Activated naive CD4-positive, alpha-beta T cell treated with Interleukin-2 at 50 U/mL for 16 hours (primary cell): ENCODE data around the gene EEF1AKMT2.
A peak's percentile ranks its signal among the peaks of the same experiment; 100 is the strongest.
"Not testable (repeated sequence)": the region's sequence is repeated elsewhere in the genome, so short reads cannot be mapped to it uniquely, and the experiment has no call there.

Experiments
- DNase-seq: peaks from one replicate; pipeline ENCODE4 v3.0.0-alpha.2; 2020

The EEF1AKMT2 gene

DNA sequence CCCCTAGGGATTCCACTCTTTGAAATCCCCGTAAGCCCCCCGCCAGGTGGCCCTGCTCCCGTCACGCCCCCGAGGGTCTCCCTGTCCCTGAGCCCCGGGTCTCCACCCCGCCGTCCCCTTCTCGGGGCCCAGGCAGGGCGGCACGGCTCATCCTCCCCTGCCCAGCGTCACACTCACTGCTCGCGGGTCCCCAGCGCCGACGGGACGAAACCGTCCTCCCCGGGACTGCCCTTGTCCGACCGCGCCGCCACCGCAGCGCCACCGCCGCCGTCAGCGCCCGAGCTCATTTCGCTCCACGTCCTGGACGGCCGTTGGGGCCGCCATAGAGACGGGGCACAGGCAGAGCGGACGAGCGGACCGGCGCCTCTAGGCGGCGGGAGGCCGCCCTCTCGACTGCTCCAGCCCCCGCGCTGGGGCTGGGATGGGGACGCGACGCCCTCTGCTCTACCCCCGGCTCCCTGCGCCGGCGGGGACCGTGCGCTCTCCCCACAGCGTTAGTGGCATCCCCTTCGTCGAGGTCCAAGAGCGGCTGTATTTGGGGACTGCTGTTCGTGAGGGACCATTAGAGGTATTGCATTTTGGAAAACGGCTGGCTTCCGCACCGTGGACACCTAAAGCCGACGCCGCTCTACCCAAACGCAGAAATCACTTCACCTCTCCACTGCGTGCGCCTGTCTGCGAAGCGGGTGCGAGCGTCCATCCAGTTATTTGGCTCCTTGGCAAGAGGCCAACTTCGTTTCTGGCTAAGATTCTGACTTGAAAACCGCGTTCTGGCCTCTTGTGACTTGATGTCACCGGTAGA is at the start of gene EEF1AKMT2:
TSS of gene EEF1AKMT2 (minus strand) at position 341 of the 802 bp plus-strand sequence. CDS start at position 287, 54 bp downstream.
- DNase-seq: peak; percentile 86

DNA sequence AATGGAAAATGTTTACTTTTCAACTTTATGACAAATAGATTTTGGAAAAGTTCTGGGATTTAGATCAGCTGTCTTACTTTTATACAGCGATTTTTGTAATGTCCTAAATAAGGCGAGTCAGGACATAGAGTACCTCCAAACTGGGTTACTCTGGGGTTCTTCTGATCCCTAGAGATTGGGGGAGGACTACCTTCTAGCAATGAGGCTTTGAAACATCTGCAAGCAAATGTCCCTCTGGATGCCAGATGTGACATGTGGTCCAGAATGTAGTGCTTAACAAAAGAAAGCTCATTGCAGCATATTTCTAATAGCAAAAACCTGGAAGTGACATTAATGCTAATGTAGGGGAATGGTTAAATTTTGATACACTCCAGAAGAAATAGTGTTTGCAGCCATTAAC is 46.0 kb upstream of the EEF1AKMT2 start:
- no peak for DNase-seq

DNA sequence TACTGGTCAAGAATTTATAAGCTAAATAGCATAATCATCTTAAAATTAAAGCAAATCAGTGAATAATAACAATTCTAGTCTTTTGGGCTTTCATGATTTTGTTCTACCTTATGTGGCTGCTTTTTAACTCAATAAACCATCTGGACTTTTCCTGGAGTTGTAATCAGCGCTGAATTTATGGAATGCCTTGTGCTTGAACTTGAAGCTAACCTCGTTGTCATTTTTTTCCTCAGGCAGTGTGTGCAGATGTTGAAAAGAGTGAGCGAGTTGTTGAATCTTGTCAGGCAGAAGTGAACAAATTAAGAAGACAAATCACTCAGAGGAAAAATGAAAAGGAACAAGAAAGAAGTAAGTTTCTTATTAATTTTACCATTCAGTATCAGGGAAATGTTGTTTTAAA is 39.4 kb upstream of the EEF1AKMT2 start:
- no peak for DNase-seq

DNA sequence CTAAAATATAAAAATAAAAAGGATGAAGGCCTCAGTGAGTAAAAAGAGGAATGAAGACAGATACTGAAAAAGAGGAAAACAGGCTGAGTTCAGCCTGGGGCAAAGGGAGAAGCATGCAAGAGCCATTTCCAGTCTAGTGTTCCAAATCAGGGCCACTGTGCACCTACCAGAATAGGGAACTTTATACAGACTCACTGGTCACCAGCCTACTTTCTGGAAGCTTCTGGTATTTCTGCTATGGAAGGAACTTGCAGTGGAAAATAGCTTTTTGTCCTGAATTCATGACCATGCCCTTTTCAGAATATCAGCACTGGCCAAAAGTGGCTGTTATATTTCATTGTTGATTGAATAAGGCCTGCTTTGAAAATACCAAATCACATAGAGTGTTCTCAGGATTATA is 38.8 kb upstream of the EEF1AKMT2 start:
- DNase-seq: no peak

DNA sequence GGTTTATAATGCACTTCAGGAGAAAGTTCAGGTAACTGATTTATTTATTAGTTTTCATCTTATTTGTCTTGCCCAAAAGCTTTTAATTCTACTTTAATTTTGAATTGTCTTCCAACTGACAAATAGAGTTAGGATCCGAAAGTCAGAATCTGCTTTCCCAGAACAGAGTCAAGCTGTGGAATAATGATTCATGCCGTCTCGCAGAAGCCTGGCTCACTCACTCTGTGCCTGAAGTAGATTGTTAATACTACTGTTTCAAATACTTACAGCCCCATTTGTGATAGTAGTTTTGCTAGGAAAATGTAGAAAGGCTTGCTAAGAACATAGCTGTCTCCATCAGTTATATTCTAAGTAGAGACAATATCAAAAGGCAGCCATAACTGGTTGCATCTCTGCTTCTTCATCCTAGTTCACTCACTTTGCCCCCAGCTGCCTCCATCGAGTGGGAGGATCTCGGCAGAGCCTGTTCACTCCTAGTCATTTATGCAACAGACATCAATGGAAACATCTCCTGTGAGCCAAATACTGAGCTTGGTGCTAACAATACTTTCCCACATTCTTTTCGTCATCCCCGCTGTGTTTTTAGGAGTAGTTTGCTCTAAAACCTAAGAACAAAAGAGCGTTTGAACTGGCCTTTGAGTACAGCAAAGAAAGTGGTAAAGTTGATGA is 37.9 kb upstream of the EEF1AKMT2 start:
- DNase-seq: no peak

DNA sequence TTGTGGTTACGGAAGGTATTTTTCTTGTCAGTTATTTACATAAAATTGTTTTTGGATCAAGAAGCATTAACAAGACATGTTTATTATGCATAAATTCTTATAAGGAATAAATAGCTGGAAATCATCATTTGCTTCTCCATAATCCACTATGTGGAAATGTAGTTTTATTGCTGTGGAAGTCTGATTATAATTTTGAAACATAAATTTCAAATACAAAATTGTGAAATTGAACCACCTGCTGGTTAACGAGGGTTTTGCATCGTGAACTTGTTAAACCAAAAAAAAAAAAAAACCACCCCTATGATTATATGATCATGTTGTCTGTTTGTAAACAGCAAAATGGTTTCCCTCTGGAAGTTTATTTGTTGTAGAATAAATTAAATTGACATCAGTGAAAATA is 35.8 kb upstream of the EEF1AKMT2 start:
- DNase-seq: no peak

DNA sequence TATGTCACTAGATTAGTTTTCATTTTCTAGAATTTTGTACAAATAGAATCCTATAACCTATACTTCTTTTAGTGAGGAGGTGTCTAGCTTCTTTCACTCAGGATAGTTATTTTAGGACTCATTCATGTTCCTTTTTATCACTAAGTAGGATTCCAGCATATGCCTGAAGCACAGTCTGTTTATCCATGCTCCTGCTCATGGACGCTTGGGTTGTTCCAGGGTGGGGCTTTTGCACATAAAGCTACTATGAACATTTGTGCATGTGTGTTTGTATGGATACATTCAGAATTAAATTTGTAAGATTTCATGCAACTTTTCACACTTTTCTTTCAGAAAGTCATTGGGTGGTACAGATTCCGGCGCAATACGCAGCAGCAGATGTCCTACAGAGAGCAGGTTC is 34.6 kb upstream of the EEF1AKMT2 start:
- DNase-seq: no peak

DNA sequence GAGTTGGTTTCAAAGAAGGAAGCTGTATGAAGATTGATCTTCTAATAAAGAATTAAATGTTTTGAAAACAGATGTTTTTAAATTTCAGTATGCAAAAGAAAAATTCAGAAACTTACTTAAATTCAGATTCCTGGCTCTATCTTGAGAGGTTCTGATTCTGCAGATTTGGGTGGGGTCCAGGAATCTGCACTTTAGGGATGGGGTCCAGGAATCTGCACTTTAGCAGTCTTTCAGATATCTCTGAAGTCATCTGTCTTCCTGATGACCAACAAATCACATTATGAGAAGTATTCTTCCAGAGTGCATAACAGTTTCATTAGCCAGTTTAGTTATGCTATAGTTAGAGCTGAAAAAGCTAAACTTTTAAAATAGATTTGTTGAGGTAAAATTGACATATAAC is 34.0 kb upstream of the EEF1AKMT2 start:
- no peak for DNase-seq

DNA sequence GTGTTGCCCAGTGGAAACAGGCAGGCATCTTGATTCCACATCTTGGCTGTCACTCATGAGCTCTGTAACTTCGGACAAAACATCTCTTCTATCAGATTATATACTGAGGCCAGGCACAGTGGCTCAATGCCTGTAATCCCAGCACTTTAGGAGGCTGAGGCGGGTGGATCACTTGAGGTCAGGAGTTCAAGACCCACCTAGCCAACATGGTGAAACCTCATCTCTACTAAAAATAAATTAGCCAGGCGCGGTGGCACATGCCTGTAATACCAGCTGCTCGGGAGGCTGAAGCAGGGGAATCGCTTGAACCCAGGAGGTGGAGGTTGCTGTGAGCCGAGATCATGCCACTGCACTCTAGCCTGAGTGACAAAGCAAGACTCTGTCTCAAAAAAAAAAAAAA is 33.2 kb upstream of the EEF1AKMT2 start:
- DNase-seq: not testable (repeated sequence)

DNA sequence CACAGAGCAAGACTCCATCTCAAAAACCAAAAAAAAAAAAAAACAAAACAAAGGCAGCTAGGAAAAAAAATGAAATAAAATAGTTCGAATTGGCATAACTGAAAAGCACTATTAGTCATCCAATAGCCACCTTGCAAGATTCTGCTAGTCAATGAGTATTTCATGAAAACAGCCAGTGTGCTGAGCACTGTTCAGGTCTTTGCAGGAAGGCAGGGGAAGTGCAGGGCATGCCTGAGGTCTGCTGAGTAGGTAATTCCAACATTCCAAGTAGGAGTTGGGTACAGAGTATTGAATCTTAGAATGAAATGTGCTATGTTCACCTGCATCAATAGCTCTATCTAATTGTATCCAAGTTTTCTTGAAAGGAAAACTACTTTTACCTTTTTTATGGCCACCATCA is 32.8 kb upstream of the EEF1AKMT2 start:
- no peak for DNase-seq

DNA sequence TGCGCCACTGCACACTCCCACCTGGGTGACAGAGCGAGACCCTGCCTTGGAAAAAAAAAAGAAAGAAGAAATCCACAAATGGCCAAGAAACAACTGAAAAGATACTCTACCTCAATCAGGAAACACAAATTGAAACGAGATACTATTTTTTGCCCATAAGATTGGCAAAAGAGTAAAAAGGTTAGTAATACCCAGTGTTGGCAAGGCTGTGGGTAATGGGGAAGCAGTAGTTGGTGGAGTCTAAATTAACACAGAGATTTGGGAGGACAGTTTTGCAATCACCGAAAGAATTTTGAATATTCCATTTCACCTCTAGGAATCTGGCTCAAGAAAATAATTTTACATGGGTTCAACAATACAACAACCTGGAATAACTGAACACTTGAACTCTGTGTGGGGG is 29.8 kb upstream of the EEF1AKMT2 start:
- DNase-seq: no peak

DNA sequence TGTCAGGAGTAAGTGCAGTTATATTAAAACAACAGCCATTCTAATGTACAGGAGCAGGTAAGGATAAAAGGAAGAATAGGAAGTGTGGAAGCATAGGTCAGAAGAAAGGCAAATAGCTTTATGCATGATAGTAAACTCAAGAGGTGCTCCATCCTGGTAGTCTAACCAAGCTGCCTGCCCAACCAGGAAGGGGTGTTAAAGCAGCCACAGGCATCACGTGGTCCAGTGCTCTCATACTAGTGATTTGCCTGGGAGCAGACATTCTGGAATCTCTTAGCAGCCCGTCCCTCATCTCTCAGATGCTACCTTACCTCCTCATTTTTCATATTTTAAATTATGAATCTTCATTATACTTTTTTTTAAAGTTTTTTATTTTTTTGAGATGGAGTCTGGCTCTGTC is 28.4 kb upstream of the EEF1AKMT2 start:
- no peak for DNase-seq

DNA sequence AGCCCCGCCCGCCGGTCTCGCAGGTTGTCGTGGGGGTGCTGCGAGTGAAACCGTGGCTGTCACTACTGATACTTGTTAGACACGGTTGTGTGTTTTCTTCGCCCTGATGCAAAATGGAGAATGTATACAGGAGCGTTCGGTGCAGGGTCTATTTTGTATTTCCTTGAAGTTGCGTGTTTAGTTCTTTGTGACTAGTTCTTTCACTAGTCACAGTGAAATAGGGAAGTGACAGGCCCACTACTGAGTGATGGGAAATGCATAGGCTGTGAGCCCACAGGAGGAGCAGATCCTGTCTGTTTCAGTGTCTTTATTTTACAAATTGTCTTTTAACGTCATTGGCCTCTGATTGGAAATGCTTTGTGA is 10.6 kb upstream of the EEF1AKMT2 start:
- DNase-seq: no peak

DNA sequence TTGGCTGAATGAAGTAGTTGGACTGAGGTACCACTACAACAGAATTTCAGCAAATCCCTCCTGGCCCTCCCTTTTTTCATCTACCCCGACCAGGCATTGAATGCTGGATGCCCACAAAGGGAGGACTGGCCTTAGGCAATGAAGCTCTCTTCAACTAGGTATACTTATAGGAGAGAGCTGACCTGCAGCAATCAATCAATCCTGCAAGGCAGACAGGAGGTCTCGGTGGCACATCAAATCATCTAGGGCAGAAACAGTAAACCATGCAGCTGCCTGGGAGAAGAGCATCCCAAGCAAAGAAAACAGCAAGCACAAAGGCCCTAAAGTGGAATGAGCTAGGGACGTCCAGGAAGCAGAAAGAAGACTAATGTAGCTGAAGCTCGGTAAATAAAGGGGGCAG is 7.5 kb upstream of the EEF1AKMT2 start:
- DNase-seq: no peak

DNA sequence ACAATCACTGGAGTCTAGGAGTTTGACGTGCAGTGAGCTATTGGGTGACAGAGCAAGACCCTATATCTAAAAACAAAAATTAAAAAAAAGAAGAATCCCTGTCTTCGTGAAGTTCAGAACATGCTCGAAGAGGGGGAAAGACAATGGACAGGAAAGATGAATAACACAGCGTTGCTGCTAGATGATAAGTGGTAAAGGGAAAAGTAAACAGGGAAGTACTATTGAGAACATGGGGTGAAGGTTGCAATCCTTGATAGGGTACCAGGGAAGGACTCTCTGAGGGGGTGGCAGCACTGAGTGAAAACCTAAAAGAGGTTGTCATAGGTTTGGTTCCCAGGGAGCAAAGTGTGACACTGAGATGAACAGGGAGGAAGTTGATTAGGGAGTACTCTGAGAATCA is 7.1 kb upstream of the EEF1AKMT2 start:
- no peak for DNase-seq

DNA sequence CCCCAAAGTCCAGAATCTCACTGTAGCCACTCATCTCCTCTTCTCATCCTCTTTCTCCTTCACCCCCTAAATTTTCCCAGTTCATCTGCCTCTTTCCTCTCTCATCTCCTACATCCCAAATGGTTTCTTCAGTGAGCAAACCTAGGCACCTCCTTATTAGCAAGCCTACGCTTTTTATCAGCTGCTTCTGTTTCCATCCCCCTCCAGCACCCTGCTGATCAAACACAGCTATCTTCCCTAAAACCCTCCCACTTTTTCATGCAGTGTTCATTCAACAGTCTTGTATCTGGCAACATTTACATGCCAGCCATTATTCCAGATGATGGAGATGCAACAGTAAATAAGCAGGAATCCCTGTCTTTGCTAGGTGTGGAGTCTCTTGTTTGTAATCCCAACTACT is 6.7 kb upstream of the EEF1AKMT2 start:
- no peak for DNase-seq

DNA sequence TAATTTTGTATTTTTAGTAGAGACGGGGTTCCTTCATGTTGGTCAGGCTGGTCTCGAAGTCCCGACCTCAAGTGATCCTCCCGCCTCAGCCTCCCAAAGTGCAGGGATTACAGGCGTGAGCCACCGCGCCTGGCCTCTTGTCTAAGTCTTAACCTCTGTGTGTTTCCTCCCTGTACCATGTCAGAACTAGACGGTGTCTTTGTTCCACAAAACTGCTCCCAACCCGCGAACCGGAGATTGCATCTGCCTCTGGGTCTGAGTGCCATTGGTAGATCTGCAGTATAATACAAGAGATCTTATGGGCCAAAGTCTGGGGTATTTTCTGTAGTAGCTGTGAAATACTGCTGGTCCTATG is 1.3 kb upstream of the EEF1AKMT2 start:
- no peak for DNase-seq

DNA sequence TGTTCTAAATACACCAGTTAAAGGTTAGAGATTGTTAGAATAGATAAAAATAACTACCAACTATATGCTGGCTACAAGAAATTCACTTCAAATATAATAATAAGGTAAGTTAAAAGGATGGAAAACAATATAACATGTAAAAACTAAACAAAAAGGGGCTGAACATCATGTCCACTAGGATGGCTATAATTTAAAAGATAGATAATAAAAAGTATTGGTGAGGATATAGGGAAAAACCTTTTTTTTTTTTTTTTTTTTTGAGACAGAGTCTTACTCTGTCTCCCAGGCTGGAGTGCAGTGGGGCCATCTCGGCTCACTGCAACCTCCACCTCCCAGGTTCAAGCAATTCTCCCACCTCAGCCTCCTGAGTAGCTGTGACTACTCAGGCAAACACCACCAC is 8.8 kb downstream of the EEF1AKMT2 start:
- DNase-seq: not testable (repeated sequence)

DNA sequence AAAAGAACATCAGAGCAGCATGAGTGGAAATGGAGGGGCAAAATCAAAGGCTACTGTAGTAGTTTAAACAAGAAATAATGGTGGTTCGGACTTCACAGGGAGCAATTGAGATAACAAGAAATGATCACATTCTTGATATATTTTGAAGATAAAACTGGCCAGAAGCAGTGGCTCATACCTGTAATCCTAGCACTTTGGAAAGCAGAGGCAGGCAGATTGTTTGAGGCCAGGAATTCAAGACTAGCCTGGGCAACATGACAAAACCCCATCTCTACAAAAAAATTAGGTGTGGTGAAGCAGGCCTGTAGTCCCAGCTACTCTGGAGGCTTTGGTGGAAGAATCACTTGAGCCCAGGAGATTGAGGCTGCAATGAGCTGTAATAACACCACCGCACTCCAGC is 22.9 kb downstream of the EEF1AKMT2 start:
- no peak for DNase-seq

DNA sequence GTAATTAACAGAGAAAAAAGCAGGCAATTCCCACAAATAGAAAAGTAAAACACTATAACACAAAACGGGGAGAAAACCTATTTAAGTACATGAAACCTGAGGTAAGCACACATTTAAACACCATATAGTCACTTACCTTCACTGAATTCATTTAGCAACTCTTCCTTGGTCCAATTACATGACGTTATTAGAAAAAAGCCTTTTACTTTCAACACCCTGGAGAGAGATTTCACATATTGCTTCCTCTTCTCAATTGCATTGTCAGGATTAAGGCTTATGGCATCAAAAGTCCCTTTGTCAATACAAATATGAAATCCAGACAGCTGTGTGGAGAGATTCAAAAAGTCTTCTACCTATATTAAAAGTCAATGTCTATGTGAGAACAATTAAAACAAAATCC is 26.4 kb downstream of the EEF1AKMT2 start:
- DNase-seq: no peak

DNA sequence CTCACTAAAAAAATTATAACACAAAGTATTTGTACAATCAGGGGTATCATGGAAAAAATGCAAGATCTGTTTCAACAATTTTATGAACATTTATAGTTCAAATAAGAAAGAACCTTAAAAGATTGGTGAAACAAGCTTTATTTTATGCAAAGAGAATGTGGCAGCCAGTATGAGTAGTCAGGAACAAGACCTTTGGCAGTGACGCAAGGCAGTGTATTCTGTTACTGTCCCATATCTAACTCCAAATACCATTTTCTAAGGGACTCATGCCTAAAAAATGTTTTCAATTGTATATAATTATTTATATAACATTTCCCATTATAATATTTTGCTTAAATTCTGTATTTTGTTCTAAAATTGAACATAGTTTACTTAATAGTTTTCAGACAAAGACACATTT is 28.4 kb downstream of the EEF1AKMT2 start:
- no peak for DNase-seq

DNA sequence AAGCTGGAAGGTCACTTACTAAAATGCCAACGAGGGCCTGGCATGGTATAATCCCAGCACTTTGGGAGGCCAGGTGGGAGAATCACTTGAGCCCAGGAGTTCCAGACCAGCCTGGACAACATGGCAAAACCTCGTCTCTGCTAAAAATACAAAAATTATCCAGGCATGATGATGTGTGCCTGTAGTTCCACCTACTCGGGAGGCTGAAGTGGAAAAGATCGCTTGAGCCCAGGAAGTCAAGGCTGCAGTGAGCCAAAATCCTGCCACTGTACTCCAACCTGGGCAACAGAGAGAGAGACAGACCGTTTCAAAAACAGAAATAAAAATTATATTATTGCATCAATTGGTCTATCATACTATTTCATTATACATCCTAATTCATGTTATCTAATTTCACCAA is 29.4 kb downstream of the EEF1AKMT2 start:
- DNase-seq: no peak

DNA sequence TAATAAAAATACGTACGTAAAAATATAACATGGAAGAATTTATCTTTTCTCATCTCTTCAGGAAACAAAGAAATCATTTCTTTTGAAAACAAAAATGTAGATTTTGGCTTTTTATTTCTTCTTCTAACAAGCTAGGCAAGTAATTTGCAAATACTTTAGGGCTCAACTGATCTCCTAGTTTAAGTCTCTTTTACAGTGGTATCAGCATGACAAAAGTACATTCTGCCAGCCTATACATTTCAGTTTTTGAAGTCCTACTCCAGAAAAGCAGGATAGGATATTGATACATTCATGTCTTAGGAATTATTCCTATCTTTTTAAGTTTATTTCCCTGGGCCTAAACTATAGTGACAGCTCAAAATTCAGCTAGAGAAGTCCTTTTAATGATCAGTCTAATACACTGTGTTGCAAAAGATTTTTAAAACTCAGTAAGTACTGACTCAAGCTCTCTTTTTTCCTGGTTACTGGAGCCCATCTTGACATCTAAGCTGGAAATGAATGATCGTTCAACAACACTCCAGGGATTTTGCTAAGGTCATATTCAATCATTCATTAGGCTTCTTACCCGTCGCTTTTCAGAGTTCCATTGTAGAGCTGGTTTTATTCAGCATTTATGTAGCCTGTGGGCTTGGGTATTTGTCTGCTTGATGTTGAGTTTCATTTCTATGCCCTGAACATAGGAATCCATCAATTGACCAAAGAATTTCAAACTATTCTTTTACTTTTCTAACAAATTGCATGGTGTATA is 35.4 kb downstream of the EEF1AKMT2 start:
- DNase-seq: no peak

DNA sequence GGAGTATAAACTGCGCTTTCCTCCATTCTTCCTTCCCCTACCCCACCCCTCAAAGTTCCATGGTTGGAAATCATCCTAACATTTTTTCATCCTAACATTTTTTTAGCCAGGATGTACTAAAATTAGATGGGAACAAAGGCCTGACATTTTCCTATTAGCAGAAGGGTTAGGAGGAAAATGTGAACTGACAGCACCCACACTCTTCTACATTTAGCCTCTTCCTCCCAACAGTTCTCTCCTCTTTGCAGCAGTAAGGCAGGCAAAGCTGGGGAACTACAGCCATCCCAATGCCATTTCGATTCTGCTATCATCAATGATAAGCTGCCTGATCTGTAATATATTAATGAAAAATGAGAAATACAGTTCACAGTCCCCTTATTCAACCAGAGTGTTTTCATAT is 36.1 kb downstream of the EEF1AKMT2 start:
- no peak for DNase-seq
